ENCODE measurements around the gene ATN1. TPM values are rescaled to one million over a fixed set of nuclear protein-coding genes. Genes with fewer than 3 reads are reported as not detected.

The ATN1 gene
- total and polyA plus RNA-seq, 9 of the 15 experiments (the other 6 are each of a cell fraction or from before 2014, with no cell fraction given), result 0.15 to 49.8 (median 2.7) TPM

DNA sequence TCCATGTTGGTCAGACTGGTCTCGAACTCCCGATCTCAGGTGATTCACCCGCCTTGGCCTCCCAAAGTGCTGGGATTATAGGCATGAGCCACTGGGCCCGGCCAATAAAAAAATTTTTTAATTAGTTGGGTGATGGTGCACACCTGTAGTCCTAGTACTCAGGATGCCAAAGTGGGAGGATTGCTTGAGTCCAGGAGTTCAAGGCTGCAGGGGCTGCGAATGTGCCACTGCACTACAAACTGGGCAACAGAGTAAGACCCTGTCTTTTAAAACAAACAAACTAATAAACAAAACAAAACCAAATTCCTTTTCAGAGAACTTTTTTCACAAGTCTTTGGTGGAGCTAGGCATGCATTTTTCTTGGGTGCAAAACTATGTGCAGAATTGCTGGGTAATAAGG is 44.5 kb upstream of the ATN1 start:
- Histone ChIP-seq H3K9me3 (replicated peaks; ENCODE audit: control insufficient read depth, insufficient read depth, low read depth, low read length) (no peaks in the 10 kb centered on the region), H3K27me3 (ENCODE audit: control insufficient read depth in 2 of 2, insufficient read depth in 2 of 2, low read length in 2 of 2) (no peaks in the 10 kb centered on the region), H3K27ac (ENCODE audit: extremely low read depth, low read depth, low read length) (no peak overlapping the region), H3K4me2 (ENCODE audit: insufficient read depth, low read length) (no peak overlapping the region), H3K4me1 (replicated peaks in 1 of 2; ENCODE audit: control insufficient read depth in 2 of 2, insufficient read depth in 2 of 2, low read length in 2 of 2) (peaks cover 3 to 9% of the 10 kb centered on the region in 2 experiments; a peak in 2 of 5 replicates), H4K20me1 (replicated peaks; ENCODE audit: control insufficient read depth, insufficient read depth, low read length) (no peaks in the 10 kb centered on the region), H3K9me1 (ENCODE audit: control insufficient read depth, insufficient read depth, low read length) (no peaks in the 10 kb centered on the region), H3K79me2 (ENCODE audit: control insufficient read depth, insufficient read depth, low read length) (no peaks in the 10 kb centered on the region), H3K4me3 (no peak overlapping the region), H3K36me3 (ENCODE audit: control insufficient read depth, insufficient read depth, low read length) (peaks cover 14% of the 10 kb centered on the region; the same call in 1 of the 3 replicates), H2AFZ (ENCODE audit: low read depth, low read length) (no peak overlapping the region), H3K9ac (ENCODE audit: insufficient read depth in 1 of 2, low read depth in 2 of 2, low read length in 2 of 2) (no peak overlapping the region)
- ATAC-seq (no peak), FAIRE-seq (no peak), DNase-seq (ENCODE audit: extremely low read depth in 1 of 4, low spot score in 3 of 4) (no peak)
- in situ Hi-C loops (cut with MboI) (no loop called here), intact Hi-C loops (cut with micrococcal nuclease) (no loop called here)
- BruUV-seq (replicated peaks), result no TSS peak
- WGBS (ENCODE audit: insufficient coverage, low coverage, missing lambda C conversion rate), result 94% methylated on average over 5 of the region's 5 CpGs
- ChIA-PET POLR2A (interaction anchor here (1.0 to 2.0 kb wide), 3 partner anchors 8 to 16 kb away, joined by 3 to 5 read pairs (median 4); partner anchors contain the start of genes SPSB2 and TPI1), CTCF (ENCODE audit: low intra/inter-chr PET ratio) (no interaction called here)
- TF ChIP-seq ESRRA (IDR thresholded peaks at IDR 0.05; ENCODE audit: borderline replicate concordance, low read depth) (no peak), KAT8 (IDR thresholded peaks at IDR 0.05; ENCODE audit: low read depth) (no peak), ADNP (tag; IDR thresholded peaks at IDR 0.05) (no peak), ZNF79 (CRISPR knock-in tag; IDR thresholded peaks at IDR 0.05; ENCODE audit: low read depth) (no peak), ZNF436 (CRISPR knock-in tag; IDR thresholded peaks at IDR 0.05) (no peak), FOXJ2 (tag; IDR thresholded peaks at IDR 0.05) (no peak)
- TF ChIP-seq, protein P1, sequence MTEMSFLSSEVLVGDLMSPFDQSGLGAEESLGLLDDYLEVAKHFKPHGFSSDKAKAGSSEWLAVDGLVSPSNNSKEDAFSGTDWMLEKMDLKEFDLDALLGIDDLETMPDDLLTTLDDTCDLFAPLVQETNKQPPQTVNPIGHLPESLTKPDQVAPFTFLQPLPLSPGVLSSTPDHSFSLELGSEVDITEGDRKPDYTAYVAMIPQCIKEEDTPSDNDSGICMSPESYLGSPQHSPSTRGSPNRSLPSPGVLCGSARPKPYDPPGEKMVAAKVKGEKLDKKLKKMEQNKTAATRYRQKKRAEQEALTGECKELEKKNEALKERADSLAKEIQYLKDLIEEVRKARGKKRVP (CRISPR knock-in tag; IDR thresholded peaks at IDR 0.05), result no peak
- TF ChIP-seq, protein P2, sequence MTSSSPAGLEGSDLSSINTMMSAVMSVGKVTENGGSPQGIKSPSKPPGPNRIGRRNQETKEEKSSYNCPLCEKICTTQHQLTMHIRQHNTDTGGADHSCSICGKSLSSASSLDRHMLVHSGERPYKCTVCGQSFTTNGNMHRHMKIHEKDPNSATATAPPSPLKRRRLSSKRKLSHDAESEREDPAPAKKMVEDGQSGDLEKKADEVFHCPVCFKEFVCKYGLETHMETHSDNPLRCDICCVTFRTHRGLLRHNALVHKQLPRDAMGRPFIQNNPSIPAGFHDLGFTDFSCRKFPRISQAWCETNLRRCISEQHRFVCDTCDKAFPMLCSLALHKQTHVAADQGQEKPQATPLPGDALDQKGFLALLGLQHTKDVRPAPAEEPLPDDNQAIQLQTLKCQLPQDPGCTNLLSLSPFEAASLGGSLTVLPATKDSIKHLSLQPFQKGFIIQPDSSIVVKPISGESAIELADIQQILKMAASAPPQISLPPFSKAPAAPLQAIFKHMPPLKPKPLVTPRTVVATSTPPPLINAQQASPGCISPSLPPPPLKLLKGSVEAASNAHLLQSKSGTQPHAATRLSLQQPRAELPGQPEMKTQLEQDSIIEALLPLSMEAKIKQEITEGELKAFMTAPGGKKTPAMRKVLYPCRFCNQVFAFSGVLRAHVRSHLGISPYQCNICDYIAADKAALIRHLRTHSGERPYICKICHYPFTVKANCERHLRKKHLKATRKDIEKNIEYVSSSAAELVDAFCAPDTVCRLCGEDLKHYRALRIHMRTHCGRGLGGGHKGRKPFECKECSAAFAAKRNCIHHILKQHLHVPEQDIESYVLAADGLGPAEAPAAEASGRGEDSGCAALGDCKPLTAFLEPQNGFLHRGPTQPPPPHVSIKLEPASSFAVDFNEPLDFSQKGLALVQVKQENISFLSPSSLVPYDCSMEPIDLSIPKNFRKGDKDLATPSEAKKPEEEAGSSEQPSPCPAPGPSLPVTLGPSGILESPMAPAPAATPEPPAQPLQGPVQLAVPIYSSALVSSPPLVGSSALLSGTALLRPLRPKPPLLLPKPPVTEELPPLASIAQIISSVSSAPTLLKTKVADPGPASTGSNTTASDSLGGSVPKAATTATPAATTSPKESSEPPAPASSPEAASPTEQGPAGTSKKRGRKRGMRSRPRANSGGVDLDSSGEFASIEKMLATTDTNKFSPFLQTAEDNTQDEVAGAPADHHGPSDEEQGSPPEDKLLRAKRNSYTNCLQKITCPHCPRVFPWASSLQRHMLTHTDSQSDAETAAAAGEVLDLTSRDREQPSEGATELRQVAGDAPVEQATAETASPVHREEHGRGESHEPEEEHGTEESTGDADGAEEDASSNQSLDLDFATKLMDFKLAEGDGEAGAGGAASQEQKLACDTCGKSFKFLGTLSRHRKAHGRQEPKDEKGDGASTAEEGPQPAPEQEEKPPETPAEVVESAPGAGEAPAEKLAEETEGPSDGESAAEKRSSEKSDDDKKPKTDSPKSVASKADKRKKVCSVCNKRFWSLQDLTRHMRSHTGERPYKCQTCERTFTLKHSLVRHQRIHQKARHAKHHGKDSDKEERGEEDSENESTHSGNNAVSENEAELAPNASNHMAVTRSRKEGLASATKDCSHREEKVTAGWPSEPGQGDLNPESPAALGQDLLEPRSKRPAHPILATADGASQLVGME (CRISPR knock-in tag; IDR thresholded peaks at IDR 0.05), result no peak
- TF ChIP-seq, protein P3, sequence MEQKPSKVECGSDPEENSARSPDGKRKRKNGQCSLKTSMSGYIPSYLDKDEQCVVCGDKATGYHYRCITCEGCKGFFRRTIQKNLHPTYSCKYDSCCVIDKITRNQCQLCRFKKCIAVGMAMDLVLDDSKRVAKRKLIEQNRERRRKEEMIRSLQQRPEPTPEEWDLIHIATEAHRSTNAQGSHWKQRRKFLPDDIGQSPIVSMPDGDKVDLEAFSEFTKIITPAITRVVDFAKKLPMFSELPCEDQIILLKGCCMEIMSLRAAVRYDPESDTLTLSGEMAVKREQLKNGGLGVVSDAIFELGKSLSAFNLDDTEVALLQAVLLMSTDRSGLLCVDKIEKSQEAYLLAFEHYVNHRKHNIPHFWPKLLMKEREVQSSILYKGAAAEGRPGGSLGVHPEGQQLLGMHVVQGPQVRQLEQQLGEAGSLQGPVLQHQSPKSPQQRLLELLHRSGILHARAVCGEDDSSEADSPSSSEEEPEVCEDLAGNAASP (IDR thresholded peaks at IDR 0.05), result no peak
- TF ChIP-seq, protein P4, sequence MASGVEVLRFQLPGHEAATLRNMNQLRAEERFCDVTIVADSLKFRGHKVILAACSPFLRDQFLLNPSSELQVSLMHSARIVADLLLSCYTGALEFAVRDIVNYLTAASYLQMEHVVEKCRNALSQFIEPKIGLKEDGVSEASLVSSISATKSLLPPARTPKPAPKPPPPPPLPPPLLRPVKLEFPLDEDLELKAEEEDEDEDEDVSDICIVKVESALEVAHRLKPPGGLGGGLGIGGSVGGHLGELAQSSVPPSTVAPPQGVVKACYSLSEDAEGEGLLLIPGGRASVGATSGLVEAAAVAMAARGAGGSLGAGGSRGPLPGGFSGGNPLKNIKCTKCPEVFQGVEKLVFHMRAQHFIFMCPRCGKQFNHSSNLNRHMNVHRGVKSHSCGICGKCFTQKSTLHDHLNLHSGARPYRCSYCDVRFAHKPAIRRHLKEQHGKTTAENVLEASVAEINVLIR (CRISPR knock-in tag; IDR thresholded peaks at IDR 0.05), result no peak

Data from K562 (cell line).